ENCODE data around the gene FBXO8.

Gene FBXO8

DNA sequence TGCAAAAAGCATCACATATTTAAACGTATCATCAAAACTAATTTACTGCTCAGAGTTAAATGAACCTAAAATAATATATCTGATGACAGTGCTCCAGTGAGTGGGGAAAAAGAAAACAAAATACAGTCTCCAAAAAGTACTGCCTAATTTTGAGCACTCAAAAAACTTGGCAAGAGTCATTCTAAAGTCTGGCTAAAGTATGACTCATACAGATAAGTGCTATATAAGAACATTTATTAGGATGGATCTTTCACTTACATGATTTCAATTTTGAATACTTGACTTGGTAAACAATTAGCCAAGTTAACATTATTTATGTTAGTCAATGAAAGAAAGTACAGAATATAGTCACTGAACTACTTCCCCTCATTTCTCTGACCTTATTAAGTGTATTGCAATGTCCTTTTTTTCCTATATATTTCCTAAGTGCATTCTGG lies 27.2 kb downstream of the FBXO8 start:
- Histone ChIP-seq H3K27me3 (ENCODE audit: control insufficient read depth, insufficient read depth, low read length) (no peaks in the 10 kb centered on the region), H3K27ac (ENCODE audit: low read depth, low read length) (no peak overlapping the region), H3K4me3 (ENCODE audit: low read length) (no peak overlapping the region), H3K9ac (ENCODE audit: low read length) (no peak overlapping the region), H3K4me1 (ENCODE audit: control insufficient read depth, insufficient read depth, low read length) (peaks cover 3% of the 10 kb centered on the region), H3K36me3 (ENCODE audit: control insufficient read depth, insufficient read depth, low read length) (peaks cover 2% of the 10 kb centered on the region)

DNA sequence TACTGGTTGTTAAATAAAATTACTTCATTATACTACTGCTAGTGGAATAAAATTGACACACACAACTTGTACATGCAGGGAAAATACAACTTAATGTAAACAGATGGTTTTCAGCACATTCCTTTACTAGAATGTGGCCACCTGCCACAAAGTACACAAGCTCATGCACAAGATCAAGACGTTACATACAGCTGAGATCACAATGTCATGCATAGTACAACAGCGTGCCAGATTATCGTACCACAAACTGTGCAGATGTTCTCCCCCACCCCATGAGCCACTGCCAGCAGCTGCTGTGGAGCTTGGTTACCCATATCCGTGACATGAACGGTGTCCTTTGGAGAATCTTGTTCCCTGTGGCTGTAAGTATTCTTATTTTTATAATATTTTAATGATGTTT lies 27.7 kb downstream of the FBXO8 start:
- Histone ChIP-seq H3K36me3 (ENCODE audit: control insufficient read depth, insufficient read depth, low read length) (peaks cover 2% of the 10 kb centered on the region), H3K4me3 (ENCODE audit: low read length) (no peak overlapping the region), H3K27ac (ENCODE audit: low read depth, low read length) (no peak overlapping the region), H3K27me3 (ENCODE audit: control insufficient read depth, insufficient read depth, low read length) (no peaks in the 10 kb centered on the region), H3K4me1 (ENCODE audit: control insufficient read depth, insufficient read depth, low read length) (peaks cover 3% of the 10 kb centered on the region), H3K9ac (ENCODE audit: low read length) (no peak overlapping the region)

DNA sequence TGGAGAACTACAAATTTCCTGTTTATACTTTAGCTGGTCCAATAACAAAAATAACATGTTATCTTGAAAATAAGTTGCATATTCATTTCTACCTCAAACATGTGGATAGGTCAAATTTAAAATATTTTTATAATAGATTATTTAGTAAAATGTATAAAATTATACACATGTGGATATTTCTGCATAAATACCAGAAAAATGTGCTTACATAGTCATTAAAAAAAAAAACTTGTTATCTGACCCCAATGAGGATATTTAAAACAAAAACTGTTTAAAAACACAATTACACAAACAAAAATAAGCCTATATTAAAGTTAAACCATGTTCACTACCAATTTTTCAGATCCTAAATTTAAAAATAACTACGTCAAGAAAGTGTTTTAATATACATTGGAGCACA lies 28.1 kb downstream of the FBXO8 start:
- Histone ChIP-seq H3K4me3 (ENCODE audit: low read length) (no peak overlapping the region), H3K36me3 (ENCODE audit: control insufficient read depth, insufficient read depth, low read length) (peaks cover 2% of the 10 kb centered on the region), H3K9ac (ENCODE audit: low read length) (no peak overlapping the region), H3K4me1 (ENCODE audit: control insufficient read depth, insufficient read depth, low read length) (peaks cover 3% of the 10 kb centered on the region), H3K27me3 (ENCODE audit: control insufficient read depth, insufficient read depth, low read length) (no peaks in the 10 kb centered on the region), H3K27ac (ENCODE audit: low read depth, low read length) (no peak overlapping the region)

DNA sequence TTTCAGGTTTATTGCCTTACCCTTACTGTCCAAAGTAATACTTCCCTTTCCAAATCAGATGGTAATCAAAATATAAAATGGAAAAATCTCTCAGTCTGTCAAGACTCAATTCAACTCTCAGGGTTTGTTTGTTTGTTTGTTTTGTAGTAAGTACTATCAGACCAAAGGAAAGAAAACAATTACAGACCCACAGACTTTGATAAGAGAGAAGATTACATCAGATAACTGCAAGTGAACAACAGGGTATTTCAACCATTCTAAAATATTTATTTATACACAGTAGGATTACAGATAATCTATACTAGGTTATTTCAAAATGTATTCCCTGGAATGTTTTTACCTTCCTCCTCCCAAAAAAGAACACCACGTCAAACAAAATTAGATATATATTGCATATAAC lies 28.9 kb downstream of the FBXO8 start:
- Histone ChIP-seq H3K4me1 (ENCODE audit: control insufficient read depth, insufficient read depth, low read length) (peaks cover 3% of the 10 kb centered on the region), H3K27ac (ENCODE audit: low read depth, low read length) (no peak overlapping the region), H3K27me3 (ENCODE audit: control insufficient read depth, insufficient read depth, low read length) (no peaks in the 10 kb centered on the region), H3K36me3 (ENCODE audit: control insufficient read depth, insufficient read depth, low read length) (peaks cover 2% of the 10 kb centered on the region), H3K4me3 (ENCODE audit: low read length) (no peak overlapping the region), H3K9ac (ENCODE audit: low read length) (no peak overlapping the region)

DNA sequence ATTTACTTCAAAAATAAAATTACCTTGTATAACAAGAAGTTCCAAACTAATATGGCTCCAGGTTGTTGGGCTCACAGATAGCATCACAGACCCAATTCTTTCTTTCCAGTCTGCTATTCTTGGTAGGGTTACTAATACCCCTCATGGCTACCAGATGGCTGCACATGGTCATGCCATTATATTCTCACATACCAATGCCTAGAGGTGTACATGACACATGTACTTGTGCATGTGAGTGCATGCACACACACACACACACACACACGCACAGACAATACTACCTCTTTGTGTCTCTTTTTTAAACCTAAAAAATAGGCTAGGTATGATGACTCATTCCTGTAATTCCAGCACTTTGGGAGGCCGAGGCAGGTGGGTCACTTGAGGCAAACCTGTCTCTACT lies 31.1 kb downstream of the FBXO8 start:
- Histone ChIP-seq H3K4me1 (ENCODE audit: control insufficient read depth, insufficient read depth, low read length) (peaks cover 3% of the 10 kb centered on the region), H3K9ac (ENCODE audit: low read length) (no peak overlapping the region), H3K27ac (ENCODE audit: low read depth, low read length) (no peak overlapping the region), H3K27me3 (ENCODE audit: control insufficient read depth, insufficient read depth, low read length) (no peaks in the 10 kb centered on the region), H3K4me3 (ENCODE audit: low read length) (no peak overlapping the region), H3K36me3 (ENCODE audit: control insufficient read depth, insufficient read depth, low read length) (peaks cover under 1% of the 10 kb centered on the region)

DNA sequence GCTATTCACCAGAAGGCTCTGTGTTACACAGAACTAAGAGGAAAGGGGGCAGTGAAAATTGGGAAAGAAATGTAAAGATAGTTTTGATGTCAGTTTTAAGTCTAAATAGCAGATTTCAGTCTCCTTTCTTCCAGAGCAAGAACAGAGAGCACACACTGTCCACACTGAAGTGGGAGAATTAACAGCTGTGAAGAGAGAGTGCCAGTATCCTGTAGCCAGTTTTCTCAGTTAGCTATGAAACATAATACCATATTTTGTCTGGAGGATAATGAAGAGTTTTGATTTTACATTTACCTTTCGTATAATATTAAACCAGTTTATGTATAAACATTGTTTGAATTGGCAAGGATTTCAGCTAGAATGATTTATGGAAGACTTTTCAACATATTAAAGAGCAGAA lies 35.1 kb downstream of the FBXO8 start:
- H3K4me1 ChIP-seq (ENCODE audit: control insufficient read depth, insufficient read depth, low read length), result no peaks in the 10 kb centered on the region
- H3K4me3 ChIP-seq (ENCODE audit: low read length), result no peak overlapping the region
- H3K9ac ChIP-seq (ENCODE audit: low read length), result no peak overlapping the region
- H3K27ac ChIP-seq (ENCODE audit: low read depth, low read length), result no peak overlapping the region
- H3K36me3 ChIP-seq (ENCODE audit: control insufficient read depth, insufficient read depth, low read length), result no peaks in the 10 kb centered on the region
- no peaks in the 10 kb centered on the region for H3K27me3 ChIP-seq (ENCODE audit: control insufficient read depth, insufficient read depth, low read length)

DNA sequence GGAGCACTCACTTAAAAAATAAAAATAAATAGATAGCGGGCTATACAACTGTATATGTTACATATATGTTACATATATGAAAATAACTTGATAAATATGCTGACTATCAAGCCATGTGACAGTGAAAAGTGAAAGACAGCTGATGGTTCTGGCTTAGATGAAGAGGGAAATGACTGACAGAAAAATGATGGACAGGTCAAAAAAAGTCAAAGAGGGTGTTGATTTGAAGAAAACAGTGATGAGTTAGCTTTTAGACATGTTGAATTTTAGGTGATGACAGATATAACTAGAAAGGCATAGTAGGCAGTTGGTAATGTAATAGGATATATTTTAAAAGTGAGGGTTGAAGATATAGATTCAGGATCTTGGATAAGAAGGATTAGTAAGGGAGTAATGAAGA lies 37.8 kb downstream of the FBXO8 start:
- Histone ChIP-seq H3K4me3 (ENCODE audit: low read length) (no peak overlapping the region), H3K27ac (ENCODE audit: low read depth, low read length) (no peak overlapping the region), H3K27me3 (ENCODE audit: control insufficient read depth, insufficient read depth, low read length) (no peaks in the 10 kb centered on the region), H3K9ac (ENCODE audit: low read length) (no peak overlapping the region), H3K36me3 (ENCODE audit: control insufficient read depth, insufficient read depth, low read length) (peaks cover 1% of the 10 kb centered on the region), H3K4me1 (ENCODE audit: control insufficient read depth, insufficient read depth, low read length) (no peaks in the 10 kb centered on the region)

DNA sequence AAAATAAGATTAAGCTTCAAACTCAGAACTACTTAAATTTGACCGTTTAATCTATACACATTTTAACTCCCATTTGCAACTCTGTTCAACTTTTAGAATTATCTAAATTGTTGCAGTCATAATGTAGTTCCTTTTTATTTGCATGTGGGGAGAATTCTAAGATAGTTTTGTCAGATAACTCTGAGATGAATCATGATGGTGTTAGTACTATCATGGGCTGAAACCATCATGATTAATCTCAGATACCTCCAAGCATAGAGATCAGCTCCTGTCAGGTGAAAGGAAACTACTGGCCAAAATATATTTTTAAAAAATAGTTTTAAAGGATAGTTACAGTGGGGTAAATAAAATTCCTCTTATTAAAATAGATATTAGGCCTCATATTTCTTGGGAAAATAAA lies 39.0 kb downstream of the FBXO8 start:
- H3K27ac ChIP-seq (ENCODE audit: low read depth, low read length), result no peak overlapping the region
- H3K36me3 ChIP-seq (ENCODE audit: control insufficient read depth, insufficient read depth, low read length), result peaks cover 2% of the 10 kb centered on the region
- H3K27me3 ChIP-seq (ENCODE audit: control insufficient read depth, insufficient read depth, low read length), result no peaks in the 10 kb centered on the region
- no peaks in the 10 kb centered on the region for H3K4me1 ChIP-seq (ENCODE audit: control insufficient read depth, insufficient read depth, low read length)
- no peak overlapping the region for H3K4me3 ChIP-seq (ENCODE audit: low read length)
- H3K9ac ChIP-seq (ENCODE audit: low read length), result no peak overlapping the region

DNA sequence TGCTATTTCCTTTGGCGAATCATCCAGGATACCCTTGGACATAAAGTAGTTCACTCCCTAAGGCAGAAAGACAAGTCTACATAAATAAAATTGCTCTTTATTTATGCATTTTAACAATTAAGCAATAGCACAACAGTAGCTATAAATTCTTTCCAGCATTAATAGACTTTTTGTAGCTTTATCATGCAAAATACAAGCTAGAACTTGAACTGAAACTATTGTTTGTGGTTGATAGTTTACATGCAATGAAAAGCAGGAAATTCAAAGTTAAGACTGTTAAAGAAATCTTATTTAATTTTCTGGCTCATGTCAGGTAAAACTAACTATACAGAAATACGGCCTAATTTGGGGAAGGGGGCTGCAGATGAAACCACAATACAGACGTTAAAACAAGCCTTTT lies 42.3 kb downstream of the FBXO8 start:
- H3K36me3 ChIP-seq (ENCODE audit: control insufficient read depth, insufficient read depth, low read length), result peaks cover 2% of the 10 kb centered on the region
- no peaks in the 10 kb centered on the region for H3K27me3 ChIP-seq (ENCODE audit: control insufficient read depth, insufficient read depth, low read length)
- no peak overlapping the region for H3K4me3 ChIP-seq (ENCODE audit: low read length)
- no peak overlapping the region for H3K27ac ChIP-seq (ENCODE audit: low read depth, low read length)
- no peak overlapping the region for H3K9ac ChIP-seq (ENCODE audit: low read length)
- H3K4me1 ChIP-seq (ENCODE audit: control insufficient read depth, insufficient read depth, low read length), result no peaks in the 10 kb centered on the region

DNA sequence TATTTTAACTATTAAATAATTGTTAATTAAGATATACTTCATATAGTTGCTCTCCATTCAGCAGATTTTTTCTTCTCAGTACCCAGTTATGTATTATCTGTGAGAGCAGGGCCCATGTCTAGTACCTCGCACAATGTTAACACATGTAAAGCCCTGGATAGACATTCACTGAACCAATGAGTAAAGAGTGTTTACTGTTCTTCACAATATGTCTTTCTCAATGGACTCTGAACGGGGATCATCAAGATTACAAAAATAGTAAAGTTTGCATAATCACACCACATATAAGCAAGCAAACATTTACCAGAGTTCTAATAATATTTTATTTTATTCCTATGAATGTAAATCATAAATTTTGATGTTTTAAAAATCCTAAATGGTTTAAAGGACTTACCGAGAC lies 47.1 kb downstream of the FBXO8 start:
- Histone ChIP-seq H3K4me3 (ENCODE audit: low read length) (no peak overlapping the region), H3K27ac (ENCODE audit: low read depth, low read length) (no peak overlapping the region), H3K36me3 (ENCODE audit: control insufficient read depth, insufficient read depth, low read length) (peaks cover 2% of the 10 kb centered on the region), H3K27me3 (ENCODE audit: control insufficient read depth, insufficient read depth, low read length) (no peaks in the 10 kb centered on the region), H3K9ac (ENCODE audit: low read length) (no peak overlapping the region), H3K4me1 (ENCODE audit: control insufficient read depth, insufficient read depth, low read length) (no peaks in the 10 kb centered on the region)

DNA sequence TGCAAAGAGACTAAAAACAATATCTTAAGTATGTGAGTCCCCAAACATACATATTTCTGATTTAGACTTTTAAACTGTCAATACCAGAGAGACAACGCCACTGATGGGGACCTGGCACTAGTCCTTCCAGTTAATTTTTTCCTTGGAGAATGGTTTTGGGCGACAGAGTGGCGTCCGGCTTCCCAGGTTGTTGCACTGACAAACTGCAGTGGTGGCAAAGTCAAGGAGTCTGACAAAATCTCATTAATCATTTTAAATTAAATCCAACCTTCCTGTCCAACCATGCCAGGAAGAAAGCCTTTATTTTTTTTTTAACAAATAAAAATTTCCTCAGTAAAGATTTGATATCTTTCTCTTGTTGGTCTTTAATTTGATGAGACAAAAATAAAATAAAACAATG lies 52.8 kb downstream of the FBXO8 start:
- H3K4me1 ChIP-seq (ENCODE audit: control insufficient read depth, insufficient read depth, low read length), result peaks cover 3% of the 10 kb centered on the region
- H3K9ac ChIP-seq (ENCODE audit: low read length), result no peak overlapping the region
- H3K36me3 ChIP-seq (ENCODE audit: control insufficient read depth, insufficient read depth, low read length), result no peaks in the 10 kb centered on the region
- H3K4me3 ChIP-seq (ENCODE audit: low read length), result no peak overlapping the region
- no peak overlapping the region for H3K27ac ChIP-seq (ENCODE audit: low read depth, low read length)
- H3K27me3 ChIP-seq (ENCODE audit: control insufficient read depth, insufficient read depth, low read length), result no peaks in the 10 kb centered on the region

DNA sequence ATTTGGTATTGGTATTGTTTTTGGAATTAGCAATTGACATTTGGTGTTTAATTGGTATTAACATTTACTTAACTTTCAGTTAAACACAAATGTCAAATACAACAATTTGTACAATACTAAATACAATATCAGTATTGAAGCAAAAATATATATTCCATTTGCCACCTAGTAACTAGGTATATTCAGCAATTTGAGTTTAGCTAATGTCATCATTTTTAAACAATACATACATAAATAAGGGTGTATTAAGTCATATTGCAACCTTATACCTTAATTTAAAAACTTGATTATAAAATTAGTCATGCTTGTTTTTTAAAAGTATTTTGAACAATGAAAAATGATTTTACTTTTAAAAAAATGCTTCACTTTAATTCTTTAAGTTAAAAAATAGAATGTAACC lies 53.3 kb downstream of the FBXO8 start:
- no peaks in the 10 kb centered on the region for H3K27me3 ChIP-seq (ENCODE audit: control insufficient read depth, insufficient read depth, low read length)
- H3K36me3 ChIP-seq (ENCODE audit: control insufficient read depth, insufficient read depth, low read length), result no peaks in the 10 kb centered on the region
- H3K9ac ChIP-seq (ENCODE audit: low read length), result no peak overlapping the region
- H3K27ac ChIP-seq (ENCODE audit: low read depth, low read length), result no peak overlapping the region
- H3K4me3 ChIP-seq (ENCODE audit: low read length), result no peak overlapping the region
- peaks cover 3% of the 10 kb centered on the region for H3K4me1 ChIP-seq (ENCODE audit: control insufficient read depth, insufficient read depth, low read length)

DNA sequence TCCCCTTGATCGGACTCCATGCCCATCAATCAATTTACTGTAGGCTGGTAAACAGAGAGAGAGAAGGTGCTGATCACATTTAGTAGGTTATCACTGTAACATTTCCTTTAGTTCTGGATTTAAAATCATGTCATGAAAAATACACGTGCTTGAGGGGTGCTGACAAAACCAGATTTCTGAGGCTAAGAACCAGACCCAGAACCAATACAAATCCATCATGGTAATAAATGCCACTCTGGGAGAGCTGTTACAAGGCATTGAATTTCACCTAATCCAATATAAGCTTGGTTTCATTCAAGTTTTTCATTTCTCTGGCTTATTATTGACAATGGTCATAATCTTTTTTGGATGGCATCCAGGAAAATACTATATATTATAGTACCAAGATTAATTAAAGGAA lies 54.5 kb downstream of the FBXO8 start:
- Histone ChIP-seq H3K4me1 (ENCODE audit: control insufficient read depth, insufficient read depth, low read length) (peaks cover 3% of the 10 kb centered on the region), H3K36me3 (ENCODE audit: control insufficient read depth, insufficient read depth, low read length) (no peaks in the 10 kb centered on the region), H3K27me3 (ENCODE audit: control insufficient read depth, insufficient read depth, low read length) (no peaks in the 10 kb centered on the region), H3K4me3 (ENCODE audit: low read length) (no peak overlapping the region), H3K9ac (ENCODE audit: low read length) (no peak overlapping the region), H3K27ac (ENCODE audit: low read depth, low read length) (no peak overlapping the region)

Measured in rectal smooth muscle tissue (tissue), 1 donor.